Neural cell (in vitro differentiated cells): ENCODE results near the gene EYA4.

ENCODE experiments used
- EZH2 ChIP-seq: fragments of 200-600, 300-800 bp; shearing (Covaris generic), sonication (generic); IDR thresholded peaks from 2 replicates; pipeline ENCODE4 v1.6.1; 2014; ENCODE audit warnings: antibody characterized with exemption, low read length, borderline replicate concordance, mild to moderate bottlenecking; ENCODE audit not compliant: insufficient read depth, poor library complexity, severe bottlenecking
- TAF1 ChIP-seq: IDR thresholded peaks from 2 replicates; pipeline ENCODE4 v1.6.1; 2012; ENCODE audit warnings: low read depth

DNA sequence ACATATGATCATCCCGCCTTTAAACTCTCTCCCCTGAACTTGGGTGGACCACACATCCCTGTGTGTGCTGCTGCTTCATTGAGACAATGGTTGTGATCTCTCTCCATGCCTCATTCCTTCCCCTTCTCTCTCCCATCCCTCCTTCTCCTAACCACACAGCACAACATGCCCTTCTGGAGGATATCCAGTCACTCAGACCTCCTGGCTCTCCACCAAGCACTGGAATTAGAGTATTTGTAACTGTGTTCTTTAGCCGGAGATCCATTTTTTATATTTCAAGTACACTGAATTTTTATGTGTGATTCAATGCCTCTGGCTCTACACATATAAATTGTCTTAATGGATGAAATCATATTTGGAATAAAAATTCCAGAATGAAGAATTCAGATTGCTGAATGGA, 287.4 kb downstream of the EYA4 start:
- TF ChIP-seq TAF1 (no peak), EZH2 (no peak)
